Right lobe of liver (tissue), 6 donors: ENCODE measurements around the gene VAV3. TPM values are rescaled to one million over a fixed set of nuclear protein-coding genes. Genes with fewer than 3 reads are reported as not detected.

Experiments used
- ATAC-seq, 4 donors: fragments of 200-7000 bp; cut with Tn5 transposase; one replicate each; pipeline ENCODE4 v1.9.1; 2020; ENCODE audit warnings: mild to moderate bottlenecking in 4 of 4, moderate library complexity in 4 of 4
- DNase-seq, 3 donors: peaks; one replicate each; pipeline ENCODE4 v3.0.0-alpha.2; 2020
- H3K27ac ChIP-seq, 3 donors: fragments of 200-600 bp; one replicate each; pipeline ENCODE4 v1.8.0; 2022
- H3K27me3 ChIP-seq, 2 donors: fragments of 200-600 bp; one replicate each; pipeline ENCODE4 v1.8.0; 2022
- H3K36me3 ChIP-seq, 4 donors: fragments of 200-600 bp; sonication (generic) in 1 of 4; one replicate each; pipeline versions ENCODE4 v1.5.1 to v1.8.0; 2017 to 2022; ENCODE audit warnings: control low read depth in 1 of 4
- H3K4me1 ChIP-seq, 4 donors: fragments of 200-600 bp; sonication (generic) in 1 of 4; one replicate each; pipeline versions ENCODE4 v1.5.1 to v1.8.0; 2017 to 2022; ENCODE audit warnings: control low read depth in 1 of 4
- H3K4me3 ChIP-seq, 3 donors: fragments of 200-600 bp; one replicate each; pipeline ENCODE4 v1.8.0; 2022
- H3K9me3 ChIP-seq, 4 donors: fragments of 200-600 bp; sonication (generic) in 1 of 4; one replicate each; pipeline versions ENCODE4 v1.5.1 to v1.8.0; 2017 to 2022; ENCODE audit warnings: control low read depth in 1 of 4
- POLR2A ChIP-seq: fragments of 450-650 bp; IDR thresholded peaks from one replicate; pipeline ENCODE4 v1.6.1; 2017; ENCODE audit warnings: antibody characterized with exemption, mild to moderate bottlenecking
- WGBS: methylation state at CpG from one replicate; pipeline ENCODE4 v1.1.6; 2018; ENCODE audit warnings: low coverage, low lambda C conversion rate; ENCODE audit not compliant: insufficient coverage; ENCODE audit errors: missing lambda C conversion rate; 5-methylcytosine and 5-hydroxymethylcytosine counted together
- intact Hi-C, 2 donors: fragments of 100-400 bp; cut with DNase I; formaldehyde crosslinking; loops; one replicate each; pipeline versions ENCODE4 v1.11.2 to v1.14.1; 2022
- total RNA-seq, 6 experiments: library from RNA; depleted of rRNA in 2 of 6; stranded (reverse); fragments of >200 nt in 2 of 6; fragmentation: NEBNext Ultra II Directional in 3 of 6; extraction: Animal tissue kit (Norgen Biotek cat#: 25700) in 3 of 6; gene quantifications; one replicate each; pipeline versions ENCODE4 v1.1.0 to v1.2.4, GENCODE V29; 2016 to 2023
- TF ChIP-seq, protein P1 (sequence below), 4 donors: fragments of 200-600 bp in 3 of 4; fragments of 450-650 bp in 1 of 4; IDR thresholded peaks; one replicate each; pipeline versions ENCODE4 v1.5.1 to v1.8.0; 2016 to 2022; ENCODE audit warnings: antibody characterized with exemption in 4 of 4, mild to moderate bottlenecking in 2 of 4
- donor health status: DM: no; HTN: yes; CAD: no.
- donor health status: DM: no; HTN: no; CAD: no.
- donor health status: DM: no; HTN: no; CAD: no.
- donor health status: DM: no; HTN: yes; CAD: no.
- donor health status: DM: no; HTN: yes; CAD: no.

The VAV3 gene
- total RNA-seq, 6 experiments from 2014 or later = 0.77 to 3.6 (median 1.5) TPM

DNA sequence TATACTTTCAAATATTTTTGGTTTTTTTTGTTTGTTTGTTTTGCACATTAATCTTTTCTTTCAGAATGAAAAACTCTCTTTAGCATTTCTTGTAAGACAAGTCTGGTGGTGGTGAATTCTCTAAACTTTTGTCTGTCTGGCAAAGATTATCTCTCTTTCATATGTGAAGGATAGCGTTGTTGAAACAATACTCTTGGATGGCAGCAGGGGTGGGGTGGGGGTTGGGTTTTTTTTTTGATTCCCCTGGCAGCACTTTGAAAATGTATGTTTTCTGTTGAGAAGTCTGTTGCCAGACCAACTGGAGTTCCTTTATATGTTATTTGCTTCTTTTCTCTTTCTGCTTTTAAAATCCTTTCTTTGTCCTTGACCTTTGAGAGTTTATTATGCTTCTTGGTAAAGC, 160.2 kb downstream of the VAV3 start:
- no peak overlapping the region for H3K4me3 ChIP-seq
- no peaks in the 10 kb centered on the region for H3K9me3 ChIP-seq
- ATAC-seq (no peak), DNase-seq (no peak)
- no peaks in the 10 kb centered on the region for H3K4me1 ChIP-seq
- H3K27me3 ChIP-seq = no peaks in the 10 kb centered on the region
- no peaks in the 10 kb centered on the region for H3K36me3 ChIP-seq
- no peak overlapping the region for H3K27ac ChIP-seq
- 27% methylated on average over 1 of the region's 1 CpG for WGBS
- no peak for TF ChIP-seq POLR2A
- TF ChIP-seq, protein P1, sequence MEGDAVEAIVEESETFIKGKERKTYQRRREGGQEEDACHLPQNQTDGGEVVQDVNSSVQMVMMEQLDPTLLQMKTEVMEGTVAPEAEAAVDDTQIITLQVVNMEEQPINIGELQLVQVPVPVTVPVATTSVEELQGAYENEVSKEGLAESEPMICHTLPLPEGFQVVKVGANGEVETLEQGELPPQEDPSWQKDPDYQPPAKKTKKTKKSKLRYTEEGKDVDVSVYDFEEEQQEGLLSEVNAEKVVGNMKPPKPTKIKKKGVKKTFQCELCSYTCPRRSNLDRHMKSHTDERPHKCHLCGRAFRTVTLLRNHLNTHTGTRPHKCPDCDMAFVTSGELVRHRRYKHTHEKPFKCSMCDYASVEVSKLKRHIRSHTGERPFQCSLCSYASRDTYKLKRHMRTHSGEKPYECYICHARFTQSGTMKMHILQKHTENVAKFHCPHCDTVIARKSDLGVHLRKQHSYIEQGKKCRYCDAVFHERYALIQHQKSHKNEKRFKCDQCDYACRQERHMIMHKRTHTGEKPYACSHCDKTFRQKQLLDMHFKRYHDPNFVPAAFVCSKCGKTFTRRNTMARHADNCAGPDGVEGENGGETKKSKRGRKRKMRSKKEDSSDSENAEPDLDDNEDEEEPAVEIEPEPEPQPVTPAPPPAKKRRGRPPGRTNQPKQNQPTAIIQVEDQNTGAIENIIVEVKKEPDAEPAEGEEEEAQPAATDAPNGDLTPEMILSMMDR (IDR thresholded peaks at IDR 0.05) = no peak
- intact Hi-C loops = no loop called here

- intact Hi-C loops = no loop called here
- no peaks in the 10 kb centered on the region for H3K27me3 ChIP-seq
- H3K4me1 ChIP-seq = no peaks in the 10 kb centered on the region
- H3K9me3 ChIP-seq = no peaks in the 10 kb centered on the region
- no peak overlapping the region for H3K4me3 ChIP-seq
- no peaks in the 10 kb centered on the region for H3K36me3 ChIP-seq
- DNase-seq = no peak
- no peak overlapping the region for H3K27ac ChIP-seq
- TF ChIP-seq, protein P1 (IDR thresholded peaks at IDR 0.05) = no peak
- no peak for TF ChIP-seq POLR2A
- no peak for ATAC-seq
- WGBS = 15% methylated on average over 1 of the region's 1 CpG
These were observed 160.8 kb downstream of the VAV3 start for GRCh38 chr1:107804134-107804533.

DNA sequence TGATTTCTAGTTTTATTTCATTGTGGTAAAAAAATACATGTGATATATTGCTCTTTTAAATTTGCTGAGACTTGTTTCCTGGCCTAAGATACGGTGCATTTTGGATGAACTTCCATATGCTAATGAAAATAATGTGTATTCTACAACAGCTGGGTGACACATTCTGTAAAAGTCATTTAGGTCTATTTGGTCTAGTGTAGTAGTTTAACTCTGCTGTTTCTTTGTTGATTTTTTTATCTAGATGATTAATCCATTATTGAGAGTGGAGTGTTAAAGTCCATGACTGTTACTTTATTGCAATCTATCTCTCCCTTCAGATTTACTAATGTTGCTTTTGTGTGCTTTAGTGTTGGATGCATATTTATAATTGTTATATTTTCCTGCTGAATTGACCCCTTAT, 161.4 kb downstream of the VAV3 start:
- H3K36me3 ChIP-seq = no peaks in the 10 kb centered on the region
- H3K9me3 ChIP-seq = no peaks in the 10 kb centered on the region
- no peak overlapping the region for H3K27ac ChIP-seq
- DNase-seq = no peak
- WGBS = 50% methylated on average over 1 of the region's 1 CpG
- TF ChIP-seq, protein P1 (IDR thresholded peaks at IDR 0.05) = no peak
- no peak for TF ChIP-seq POLR2A
- no peak overlapping the region for H3K4me3 ChIP-seq
- intact Hi-C loops = no loop called here
- no peaks in the 10 kb centered on the region for H3K4me1 ChIP-seq
- no peaks in the 10 kb centered on the region for H3K27me3 ChIP-seq
- ATAC-seq = no peak

DNA sequence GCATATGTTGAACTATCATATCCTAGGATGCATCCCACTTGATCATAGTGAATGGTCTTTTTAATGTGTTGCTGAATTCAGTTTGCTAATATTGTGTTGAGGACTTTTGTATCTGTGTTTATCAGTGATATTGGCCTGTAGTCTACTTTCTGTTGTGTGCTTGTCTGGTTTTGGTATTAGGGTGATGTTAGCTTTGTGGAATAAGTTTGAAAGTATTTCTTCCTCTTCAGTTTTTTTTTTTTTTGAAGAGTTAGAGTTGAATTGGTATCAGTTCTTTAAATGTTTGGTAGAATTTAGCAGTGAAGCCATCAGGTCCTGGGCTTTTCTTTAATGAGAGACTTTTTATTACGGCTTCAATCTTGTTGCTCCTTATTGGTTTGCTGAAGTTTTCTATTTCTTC, 162.3 kb downstream of the VAV3 start:
- intact Hi-C loops = no loop called here
- Histone ChIP-seq H3K27ac (no peak overlapping the region), H3K27me3 (no peaks in the 10 kb centered on the region), H3K4me1 (no peaks in the 10 kb centered on the region), H3K4me3 (no peak overlapping the region), H3K36me3 (no peaks in the 10 kb centered on the region), H3K9me3 (no peaks in the 10 kb centered on the region)
- no peak for TF ChIP-seq POLR2A
- TF ChIP-seq, protein P1 (IDR thresholded peaks at IDR 0.05) = no peak
- no peak for ATAC-seq
- no peak for DNase-seq
- 78% methylated on average over 1 of the region's 1 CpG for WGBS

DNA sequence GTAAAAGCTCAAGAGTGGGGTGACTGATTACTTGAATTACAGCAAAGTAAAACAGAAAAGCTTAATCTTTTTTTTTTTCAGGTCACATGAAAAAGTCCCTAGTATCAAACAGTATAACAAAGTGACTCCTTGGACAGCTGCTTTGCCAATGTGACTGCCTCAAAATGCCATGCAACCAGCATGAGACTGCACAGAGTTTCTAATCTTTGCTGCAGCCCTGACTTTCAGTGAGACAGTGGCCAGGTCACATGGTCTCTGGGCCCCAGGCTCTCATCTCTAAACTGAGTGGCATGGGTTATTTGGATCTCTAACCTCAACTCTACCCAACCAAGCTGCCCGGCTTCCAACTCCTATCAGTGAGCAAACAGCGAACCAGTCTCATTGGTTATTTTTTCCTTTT, 169.0 kb downstream of the VAV3 start:
- 85% methylated on average over 2 of the region's 2 CpGs for WGBS
- Histone ChIP-seq H3K4me1 (no peaks in the 10 kb centered on the region), H3K27me3 (no peaks in the 10 kb centered on the region), H3K36me3 (no peaks in the 10 kb centered on the region), H3K27ac (no peak overlapping the region), H3K4me3 (no peak overlapping the region), H3K9me3 (no peaks in the 10 kb centered on the region)
- DNase-seq = no peak
- intact Hi-C loops = no loop called here
- ATAC-seq = no peak
- no peak for TF ChIP-seq POLR2A
- TF ChIP-seq, protein P1 (IDR thresholded peaks at IDR 0.05) = no peak
